Stimulated activated effector memory CD8-positive, alpha-beta T cell treated with anti-CD3 and anti-CD28 coated beads, Interleukin-12 subunit alpha, Interleukin-12 subunit beta, amount 100 ng/mL, for 72 hours (primary cell): ENCODE data around the gene LILRA6.
"Not testable (repeated sequence)": the region's sequence is repeated elsewhere in the genome, so short reads cannot be mapped to it uniquely, and the experiment has no call there.

ENCODE experiments used
- ATAC-seq: fragments of 150-1000 bp; cut with Tn5 transposase; 2 replicates; pipeline ENCODE4 v1.10.0; 2021
- DNase-seq, 2 donors: peaks; one replicate each; pipeline ENCODE4 v3.0.0; 2021 to 2022; ENCODE audit warnings: low spot score in 2 of 2
- H3K27ac Mint-ChIP-seq: one replicate; pipeline ENCODE4 v1.8.0; 2022; ENCODE audit warnings: mild to moderate bottlenecking, mixed read lengths
- H3K36me3 Mint-ChIP-seq: one replicate; pipeline ENCODE4 v1.8.0; 2022; ENCODE audit warnings: mild to moderate bottlenecking, mixed read lengths
- H3K4me1 Mint-ChIP-seq: one replicate; pipeline ENCODE4 v1.8.0; 2022; ENCODE audit warnings: mixed read lengths
- H3K4me3 Mint-ChIP-seq: one replicate; pipeline ENCODE4 v1.8.0; 2022; ENCODE audit warnings: mild to moderate bottlenecking, mixed read lengths
- H3K9me3 Mint-ChIP-seq: one replicate; pipeline ENCODE4 v1.8.0; 2022; ENCODE audit warnings: mixed read lengths

LILRA6 gene

DNA sequence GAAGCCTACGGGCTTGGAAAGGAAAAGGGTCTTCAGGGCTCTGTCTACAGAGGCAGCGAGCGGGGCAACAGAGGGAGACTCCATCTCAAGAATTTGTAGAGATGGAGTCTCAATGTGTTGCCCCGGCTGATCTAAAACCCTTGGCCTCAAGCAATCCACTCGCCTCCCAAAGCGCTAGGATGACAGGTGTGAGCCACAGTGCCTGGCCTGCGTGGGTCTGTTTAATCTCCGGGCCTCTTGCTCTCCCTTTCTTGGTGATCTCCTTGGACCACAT lies 33.9 kb downstream of the LILRA6 start:
- Mint-ChIP-seq H3K4me1 (peaks cover 78% of the 10 kb centered on the region), H3K27ac (peak overlapping the region; percentile 90), H3K4me3 (peak overlapping the region; percentile 88), H3K9me3 (no peaks in the 10 kb centered on the region), H3K36me3 (peaks cover 93% of the 10 kb centered on the region)
- ATAC-seq (no peak), DNase-seq (peak in 1 of 2 donors; percentile 63)

DNA sequence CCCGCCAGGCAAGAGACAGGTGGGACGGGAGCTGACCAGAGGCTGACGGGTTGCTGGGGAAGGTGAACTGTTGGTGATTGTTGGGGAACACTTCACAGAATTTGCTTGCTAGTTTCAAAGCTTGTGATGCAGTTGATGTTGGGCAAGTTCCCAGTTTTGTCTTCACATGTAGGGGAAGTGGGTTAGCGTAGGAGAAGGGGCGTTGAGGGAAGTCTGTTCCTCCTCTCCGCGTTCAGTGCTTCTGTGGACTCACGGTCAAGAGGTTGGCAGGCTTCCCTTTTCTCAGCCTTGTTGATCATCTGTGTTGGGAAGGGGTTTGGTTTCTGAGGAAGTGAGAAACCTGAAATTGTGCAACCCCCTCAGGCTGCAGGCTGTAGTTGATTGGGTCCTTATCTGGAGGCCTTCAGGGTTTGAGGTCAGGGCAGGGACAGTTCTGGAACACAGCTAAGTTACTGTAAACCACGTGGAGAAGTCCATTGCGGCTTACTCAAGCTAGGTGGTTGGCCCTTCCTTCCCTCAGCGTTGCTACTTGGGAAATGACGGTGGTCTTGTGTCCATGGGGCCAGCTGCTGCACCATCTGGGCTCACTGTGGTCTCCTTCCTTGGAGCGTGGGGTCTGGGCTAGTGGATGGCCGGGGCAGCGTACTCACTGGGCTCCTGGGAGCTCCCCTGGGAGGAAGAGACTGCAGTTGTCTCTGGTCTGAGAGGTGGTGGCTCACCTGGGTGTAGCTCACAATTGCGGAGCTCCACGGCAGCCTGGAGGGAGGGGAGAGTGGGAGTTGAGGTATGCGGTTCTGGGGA lies 34.4 kb downstream of the LILRA6 start:
- Mint-ChIP-seq H3K4me3 (peak overlapping the region; percentile 88), H3K36me3 (peaks cover 97% of the 10 kb centered on the region), H3K9me3 (no peaks in the 10 kb centered on the region), H3K4me1 (peaks cover 83% of the 10 kb centered on the region), H3K27ac (peak overlapping the region; percentile 90)
- peak in 1 of 2 donors; percentile 63 for DNase-seq
- no peak for ATAC-seq

DNA sequence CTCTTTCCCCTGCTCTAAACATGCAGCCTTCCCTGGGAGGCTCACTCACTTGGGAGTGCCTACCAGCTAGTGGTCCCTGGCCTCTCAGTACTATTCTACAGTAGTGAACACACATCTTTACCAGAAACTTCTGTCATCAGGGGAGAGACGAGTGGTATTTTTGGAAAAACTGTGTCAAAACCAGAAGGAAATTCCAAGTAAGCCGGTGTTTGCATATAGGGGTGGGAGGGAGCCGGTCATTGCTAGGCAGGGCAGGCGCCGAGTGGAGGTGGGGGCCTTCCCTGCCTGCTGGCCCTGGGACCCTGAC lies 35.0 kb downstream of the LILRA6 start:
- DNase-seq (no peak), ATAC-seq (no peak)
- Mint-ChIP-seq H3K4me3 (peak overlapping the region; percentile 88), H3K9me3 (no peaks in the 10 kb centered on the region), H3K27ac (peak overlapping the region; percentile 90), H3K36me3 (peaks cover 97% of the 10 kb centered on the region), H3K4me1 (peaks cover 89% of the 10 kb centered on the region)

DNA sequence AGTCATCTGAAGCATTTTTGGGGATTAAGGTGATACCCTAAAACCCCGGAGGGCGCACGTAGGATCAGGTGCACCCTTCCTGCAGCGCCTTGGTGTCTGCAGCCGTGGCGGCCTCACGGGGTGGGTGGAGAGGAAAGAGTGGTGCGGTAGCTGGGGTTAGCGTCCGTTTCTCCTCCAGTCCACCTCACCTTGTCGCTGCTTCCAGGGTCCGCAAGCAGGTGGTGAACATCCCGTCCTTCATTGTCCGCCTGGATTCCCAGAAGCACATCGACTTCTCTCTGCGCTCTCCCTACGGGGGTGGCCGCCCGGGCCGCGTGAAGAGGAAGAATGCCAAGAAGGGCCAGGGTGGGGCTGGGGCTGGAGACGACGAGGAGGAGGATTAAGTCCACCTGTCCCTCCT lies 35.4 kb downstream of the LILRA6 start:
- Mint-ChIP-seq H3K4me3 (peak overlapping the region; percentile 88), H3K36me3 (peaks cover 97% of the 10 kb centered on the region), H3K27ac (peak overlapping the region; percentile 90), H3K4me1 (peaks cover 93% of the 10 kb centered on the region)
- DNase-seq, H3K9me3 Mint-ChIP-seq, ATAC-seq: not testable (repeated sequence)

DNA sequence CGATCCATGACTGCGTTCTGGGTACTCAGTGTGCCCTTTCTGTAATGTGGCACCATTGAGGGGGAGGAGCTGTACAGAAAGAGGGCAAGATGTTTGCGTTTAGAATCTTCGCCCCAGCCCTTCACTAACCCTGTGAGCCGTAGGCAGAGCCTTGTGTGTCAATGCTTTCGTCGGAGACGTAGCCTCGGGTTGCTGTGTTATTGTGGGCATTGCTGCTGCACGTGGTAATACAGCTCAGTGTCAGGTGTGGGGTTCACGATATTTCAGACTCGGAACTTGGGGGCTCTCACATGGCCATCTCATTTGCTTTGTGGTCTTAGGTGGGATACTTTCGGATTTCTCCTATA lies 35.8 kb downstream of the LILRA6 start:
- ATAC-seq: no peak
- DNase-seq: no peak
- Mint-ChIP-seq H3K4me1 (peaks cover 97% of the 10 kb centered on the region), H3K4me3 (peak overlapping the region; percentile 88), H3K27ac (peak overlapping the region; percentile 90), H3K36me3 (peaks cover 97% of the 10 kb centered on the region), H3K9me3 (no peaks in the 10 kb centered on the region)

DNA sequence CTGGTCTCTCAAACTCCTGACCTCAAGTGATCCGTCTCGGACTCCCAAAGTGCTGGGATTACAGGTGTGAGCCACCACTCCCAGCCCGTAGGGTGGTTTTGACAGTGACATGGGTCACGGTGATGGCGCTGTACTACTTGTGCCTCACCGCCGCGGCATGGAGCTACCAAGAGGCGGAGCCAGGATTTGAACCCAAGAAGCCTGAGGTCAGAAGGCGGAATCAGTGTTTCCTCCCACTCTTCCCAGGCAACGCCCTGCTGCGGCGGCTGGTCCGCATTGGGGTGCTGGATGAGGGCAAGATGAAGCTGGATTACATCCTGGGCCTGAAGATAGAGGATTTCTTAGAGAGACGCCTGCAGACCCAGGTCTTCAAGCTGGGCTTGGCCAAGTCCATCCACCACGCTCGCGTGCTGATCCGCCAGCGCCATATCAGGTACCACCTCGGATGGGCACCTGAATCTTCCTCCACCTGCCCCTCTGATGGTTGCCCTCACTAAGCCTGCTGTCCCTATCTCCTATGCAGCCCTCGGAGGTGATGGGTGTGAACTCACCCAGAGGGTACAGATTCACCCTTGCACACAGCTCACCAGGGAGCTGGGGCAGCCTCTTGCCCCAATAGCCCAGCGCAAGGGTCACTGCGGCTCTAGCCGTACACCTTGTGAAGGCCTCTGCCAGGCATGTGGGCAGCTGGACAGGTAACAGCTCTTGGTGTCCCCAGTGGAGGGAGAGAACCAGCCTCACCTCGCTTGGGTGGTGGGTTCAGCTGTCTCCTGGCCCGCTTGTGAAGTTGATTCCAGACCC lies 36.4 kb downstream of the LILRA6 start:
- ATAC-seq: no peak
- H3K36me3 Mint-ChIP-seq: peaks cover 98% of the 10 kb centered on the region
- peak overlapping the region; percentile 90 for H3K27ac Mint-ChIP-seq
- DNase-seq: no peak
- peak overlapping the region; percentile 88 for H3K4me3 Mint-ChIP-seq
- H3K9me3 Mint-ChIP-seq: no peaks in the 10 kb centered on the region
- H3K4me1 Mint-ChIP-seq: peaks cover 95% of the 10 kb centered on the region

DNA sequence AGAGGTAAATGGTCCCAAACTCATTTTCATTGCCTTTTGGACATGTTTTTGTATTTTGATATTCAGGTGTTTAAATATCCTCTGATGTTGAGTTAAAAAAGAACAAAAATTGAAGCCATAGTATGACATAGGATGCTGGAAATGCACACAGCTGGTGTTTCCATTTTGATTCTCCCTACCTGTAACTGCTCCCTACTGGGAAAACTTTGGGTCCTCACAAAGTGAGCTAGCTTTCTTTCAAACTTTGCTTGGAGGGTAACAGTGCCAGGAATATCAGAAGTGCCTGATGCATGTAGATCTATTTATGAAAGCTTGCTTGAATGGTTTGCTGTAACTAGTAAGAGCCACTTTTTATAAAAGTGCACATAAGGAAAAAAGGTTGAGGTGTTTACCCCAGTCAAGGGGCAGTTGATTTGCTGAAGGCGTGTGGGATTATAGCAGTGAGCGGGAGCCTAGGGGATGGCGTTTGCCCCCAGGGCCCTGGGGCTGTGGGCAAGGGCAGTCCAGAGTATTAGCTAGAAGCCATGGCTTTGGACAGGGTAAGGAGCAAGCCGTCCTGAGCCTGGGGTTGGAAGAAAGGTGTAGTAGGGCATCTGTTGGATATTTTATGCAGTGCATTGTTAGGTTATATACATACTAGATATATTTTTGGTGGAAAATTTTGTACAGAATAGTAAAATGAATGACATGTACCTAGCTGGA lies 37.7 kb downstream of the LILRA6 start:
- no peak for DNase-seq
- Mint-ChIP-seq H3K27ac (peak overlapping the region; percentile 99), H3K4me1 (peaks cover 91% of the 10 kb centered on the region), H3K36me3 (peaks cover 98% of the 10 kb centered on the region), H3K9me3 (no peaks in the 10 kb centered on the region), H3K4me3 (peak overlapping the region; percentile 88)
- ATAC-seq: no peak

DNA sequence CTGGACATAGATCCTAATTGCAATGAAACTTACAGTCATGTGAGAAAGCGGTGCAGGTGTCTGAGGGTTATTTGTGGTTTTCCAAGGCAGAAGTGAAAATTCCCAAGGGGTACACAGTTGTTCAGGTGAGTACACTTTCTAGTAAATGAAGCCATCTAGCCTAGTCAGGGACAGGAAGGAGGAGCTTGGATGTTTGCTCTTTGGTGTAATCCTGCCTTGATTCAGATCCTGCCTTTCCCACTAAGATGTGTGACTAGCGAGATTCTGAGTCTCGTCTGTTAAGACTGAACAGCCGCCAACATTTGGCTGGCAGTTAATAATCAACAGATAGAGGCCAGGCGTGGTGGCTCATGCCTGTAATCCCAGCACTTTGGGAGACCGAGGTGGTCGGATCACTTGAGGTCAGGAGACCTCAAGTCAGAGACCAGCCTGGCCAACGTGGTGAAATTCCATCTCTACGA lies 39.4 kb downstream of the LILRA6 start:
- Mint-ChIP-seq H3K4me3 (peak overlapping the region; percentile 88), H3K36me3 (peaks cover 81% of the 10 kb centered on the region), H3K9me3 (no peaks in the 10 kb centered on the region), H3K27ac (peak overlapping the region; percentile 99), H3K4me1 (peaks cover 79% of the 10 kb centered on the region)
- DNase-seq (no peak), ATAC-seq (no peak)

DNA sequence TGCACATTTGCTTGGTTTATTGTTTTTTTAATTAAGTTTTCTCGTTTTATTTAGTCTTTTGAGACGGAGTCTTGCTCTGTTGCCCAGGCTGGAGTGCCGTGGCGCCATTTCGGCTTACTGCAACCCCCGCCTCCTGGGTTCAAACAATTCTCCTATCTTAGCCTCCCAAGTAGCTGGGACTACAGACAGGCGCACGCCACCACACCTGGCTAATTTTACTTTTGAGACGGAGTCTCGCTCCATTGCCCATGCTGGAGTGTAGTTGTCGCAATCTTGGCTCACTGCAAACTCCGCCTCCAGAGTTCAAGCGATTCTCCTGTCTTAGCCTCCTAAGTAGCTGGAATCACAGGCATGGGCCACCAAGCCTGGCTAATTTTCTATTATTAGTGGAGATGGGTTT lies 40.6 kb downstream of the LILRA6 start:
- Mint-ChIP-seq H3K4me3 (peak overlapping the region; percentile 88), H3K9me3 (no peaks in the 10 kb centered on the region), H3K36me3 (peaks cover 69% of the 10 kb centered on the region), H3K27ac (peak overlapping the region; percentile 99), H3K4me1 (peaks cover 67% of the 10 kb centered on the region)
- DNase-seq: no peak
- no peak for ATAC-seq

DNA sequence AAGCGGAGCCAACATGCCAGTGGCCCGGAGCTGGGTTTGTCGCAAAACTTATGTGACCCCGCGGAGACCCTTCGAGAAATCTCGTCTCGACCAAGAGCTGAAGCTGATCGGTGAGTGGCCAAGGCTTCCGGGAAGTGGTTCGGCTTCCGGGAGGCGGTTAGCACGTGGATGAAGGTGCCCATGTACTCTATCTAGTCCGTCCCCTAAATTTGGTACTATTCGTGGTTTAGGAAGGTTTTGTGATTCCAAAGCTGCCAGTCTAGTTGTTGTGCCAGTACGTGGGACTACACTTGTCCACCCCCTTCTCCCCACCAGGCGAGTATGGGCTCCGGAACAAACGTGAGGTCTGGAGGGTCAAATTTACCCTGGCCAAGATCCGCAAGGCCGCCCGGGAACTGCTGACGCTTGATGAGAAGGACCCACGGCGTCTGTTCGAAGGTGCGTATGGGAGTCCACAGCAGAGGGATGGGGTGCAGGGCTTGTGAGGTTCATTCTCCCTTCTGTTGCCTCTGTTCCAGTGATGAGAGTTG lies 41.4 kb downstream of the LILRA6 start:
- Mint-ChIP-seq H3K36me3 (peaks cover 63% of the 10 kb centered on the region), H3K4me1 (peaks cover 60% of the 10 kb centered on the region), H3K9me3 (no peaks in the 10 kb centered on the region), H3K27ac (peak overlapping the region; percentile 99), H3K4me3 (peak overlapping the region; percentile 88)
- ATAC-seq: no peak
- DNase-seq: no peak

DNA sequence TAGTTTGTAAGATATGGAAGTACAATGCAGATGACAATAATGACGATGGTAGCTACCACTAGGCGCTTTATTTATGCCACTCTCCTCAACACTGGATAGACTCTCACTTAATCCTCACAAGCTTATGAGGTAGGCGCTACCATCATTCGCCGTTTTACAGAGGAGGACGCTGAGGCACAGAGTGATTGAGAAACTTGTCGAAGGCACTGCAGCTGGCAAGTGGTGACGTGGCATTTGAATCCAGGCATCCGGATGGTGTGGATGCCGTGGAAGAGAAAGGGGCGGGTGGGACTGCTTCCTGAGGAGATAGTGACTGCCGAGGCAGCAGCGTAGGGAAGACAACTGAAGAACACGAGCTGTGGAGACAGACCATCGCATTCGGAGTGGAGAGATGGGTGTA lies 43.2 kb downstream of the LILRA6 start:
- Mint-ChIP-seq H3K4me1 (peaks cover 42% of the 10 kb centered on the region), H3K9me3 (no peaks in the 10 kb centered on the region), H3K4me3 (peak overlapping the region; percentile 88), H3K27ac (peak overlapping the region; percentile 99), H3K36me3 (peaks cover 63% of the 10 kb centered on the region)
- no peak for DNase-seq
- no peak for ATAC-seq

DNA sequence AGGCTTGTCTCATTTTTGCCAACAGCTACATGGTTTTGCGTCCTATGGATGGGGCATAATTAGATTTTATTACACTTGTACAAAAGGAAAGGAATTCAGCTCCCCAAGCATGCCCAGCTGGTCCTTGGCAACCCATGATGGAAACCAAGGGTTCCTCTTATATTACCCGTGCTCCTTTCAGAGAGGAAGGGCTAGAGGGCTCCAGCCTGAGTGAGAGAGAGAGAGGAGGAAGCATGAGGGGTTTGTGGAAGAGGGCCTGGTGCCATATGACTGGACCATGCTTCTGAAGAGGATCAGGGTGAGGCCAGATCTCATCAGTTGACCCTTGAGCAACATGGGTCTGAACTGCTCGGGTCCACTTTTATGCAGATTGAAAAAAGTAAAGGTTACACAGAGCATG lies 45.5 kb downstream of the LILRA6 start:
- Mint-ChIP-seq H3K4me1 (peaks cover 31% of the 10 kb centered on the region), H3K9me3 (no peaks in the 10 kb centered on the region), H3K4me3 (no peak overlapping the region), H3K27ac (no peak overlapping the region), H3K36me3 (peaks cover 61% of the 10 kb centered on the region)
- no peak for DNase-seq
- no peak for ATAC-seq

DNA sequence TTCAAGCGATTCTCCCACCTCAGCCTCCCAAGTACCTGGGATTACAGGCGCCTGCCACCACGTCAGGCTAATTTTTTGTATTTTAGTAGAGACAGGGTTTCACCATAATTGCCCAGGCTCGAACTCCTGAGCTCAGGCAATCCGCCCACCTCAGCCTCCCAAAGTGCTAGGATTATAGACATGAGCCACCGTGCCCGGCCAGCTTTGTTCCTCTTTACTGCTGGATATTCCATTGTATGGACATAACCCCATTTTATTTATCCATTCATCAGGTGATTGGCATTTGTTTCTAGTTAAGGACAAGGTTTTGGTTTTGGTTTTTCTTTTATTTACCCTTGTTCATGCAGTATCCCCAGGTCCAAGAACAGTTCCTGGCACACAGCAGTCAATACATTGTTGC lies 46.1 kb downstream of the LILRA6 start:
- no peaks in the 10 kb centered on the region for H3K9me3 Mint-ChIP-seq
- peaks cover 34% of the 10 kb centered on the region for H3K4me1 Mint-ChIP-seq
- ATAC-seq: no peak
- no peak overlapping the region for H3K27ac Mint-ChIP-seq
- peaks cover 59% of the 10 kb centered on the region for H3K36me3 Mint-ChIP-seq
- H3K4me3 Mint-ChIP-seq: no peak overlapping the region
- no peak for DNase-seq

DNA sequence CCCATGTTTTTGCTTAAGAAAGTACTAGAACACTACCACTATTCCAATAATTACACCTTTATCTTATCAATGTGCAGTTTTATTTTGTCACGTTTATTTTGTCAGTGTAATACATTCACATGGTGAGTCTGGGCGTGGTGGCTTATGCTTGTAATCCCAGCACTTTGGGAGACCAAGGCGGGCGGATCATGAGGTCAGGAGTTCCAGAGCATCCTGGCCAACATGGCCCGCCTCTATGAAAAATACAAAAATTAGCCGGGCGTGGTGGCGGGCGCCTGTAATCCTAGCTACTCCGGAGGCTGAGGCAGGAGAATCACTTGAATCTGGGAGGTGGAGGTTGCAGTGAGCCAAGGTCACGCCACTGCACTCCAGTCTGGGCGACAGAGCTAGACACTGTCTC lies 48.1 kb downstream of the LILRA6 start:
- H3K9me3 Mint-ChIP-seq, H3K27ac Mint-ChIP-seq, ATAC-seq: not testable (repeated sequence)

DNA sequence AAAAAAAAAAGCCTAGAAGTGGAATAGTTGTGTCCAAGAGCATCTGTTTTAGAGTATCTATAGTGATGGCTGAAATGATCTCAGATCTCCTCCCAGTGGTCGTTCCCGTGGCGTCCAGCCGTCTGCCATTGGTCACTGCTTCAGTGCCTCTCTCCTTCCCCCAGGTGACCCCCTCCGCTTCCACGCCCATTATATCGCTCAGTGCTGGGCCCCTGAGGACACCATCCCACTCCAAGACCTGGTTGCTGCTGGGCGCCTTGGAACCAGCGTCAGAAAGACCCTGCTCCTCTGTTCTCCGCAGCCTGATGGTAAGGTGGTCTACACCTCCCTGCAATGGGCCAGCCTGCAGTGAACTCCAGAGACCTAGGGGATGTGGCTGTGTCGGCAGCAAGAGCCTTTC lies 49.6 kb downstream of the LILRA6 start:
- H3K4me1 Mint-ChIP-seq: peaks cover 27% of the 10 kb centered on the region
- no peak for DNase-seq
- no peak for ATAC-seq
- peak overlapping the region; percentile 95 for H3K4me3 Mint-ChIP-seq
- peaks cover 68% of the 10 kb centered on the region for H3K36me3 Mint-ChIP-seq
- no peak overlapping the region for H3K27ac Mint-ChIP-seq
- no peaks in the 10 kb centered on the region for H3K9me3 Mint-ChIP-seq

More for the DNA sequence above, 48.1 kb downstream of the LILRA6 start:
- H3K36me3 Mint-ChIP-seq: peaks cover 64% of the 10 kb centered on the region
- H3K4me3 Mint-ChIP-seq, DNase-seq: not testable (repeated sequence)
- peaks cover 24% of the 10 kb centered on the region for H3K4me1 Mint-ChIP-seq
